Body of pancreas (tissue), 4 donors: ENCODE measurements around the gene CADM1. TPM values are rescaled to one million over a fixed set of nuclear protein-coding genes. Genes with fewer than 3 reads are reported as not detected.

ENCODE experiments used
- ATAC-seq: fragments of 150-250 bp; one replicate; pipeline ENCODE4 v1.9.1; 2016
- DNase-seq, 4 donors: peaks; one replicate each; pipeline ENCODE4 v3.0.0-alpha.2; 2019
- H3K27ac ChIP-seq, 4 donors: fragments of 200-600 bp; sonication (generic); 1 replicate in 3 of 4; 2 replicates in 1 of 4; pipeline versions ENCODE4 v1.5.1 to v1.6.1; 2016 to 2019; ENCODE audit warnings: mild to moderate bottlenecking in 1 of 4, mixed read lengths in 1 of 4, moderate library complexity in 1 of 4
- H3K27me3 ChIP-seq, 2 donors: fragments of 200-600 bp; sonication (generic); one replicate each; pipeline ENCODE4 v1.6.0; 2016; ENCODE audit warnings: mild to moderate bottlenecking in 1 of 2
- H3K36me3 ChIP-seq, 2 donors: fragments of 200-600 bp; sonication (generic); replicated peaks in 1 of 2; 2 replicates each; pipeline ENCODE4 v1.5.1; 2016; ENCODE audit warnings: low read depth in 2 of 2; ENCODE audit not compliant: insufficient read depth in 1 of 2
- H3K4me1 ChIP-seq: fragments of 200-600 bp; sonication (generic); one replicate; pipeline ENCODE4 v1.6.0; 2016
- H3K4me3 ChIP-seq, 2 donors: fragments of 200-600 bp; sonication (generic); 1 replicate in 1 of 2; 2 replicates in 1 of 2; pipeline ENCODE4 v1.5.1; 2016 to 2019
- H3K9me3 ChIP-seq, 3 donors: fragments of 200-600 bp; sonication (generic); 1 replicate in 2 of 3; 2 replicates in 1 of 3; pipeline ENCODE4 v1.5.1; 2016
- POLR2A ChIP-seq, 3 donors: fragments of 450-650 bp; IDR thresholded peaks; one replicate each; pipeline ENCODE4 v1.6.1; 2016; ENCODE audit warnings: antibody characterized with exemption in 3 of 3, mild to moderate bottlenecking in 2 of 3
- WGBS, 2 donors: methylation state at CpG; one replicate each; pipeline ENCODE4 v1.1.5; 2017; 5-methylcytosine and 5-hydroxymethylcytosine counted together
- intact Hi-C: fragments of 100-400 bp; cut with DNase I; formaldehyde crosslinking; loops from one replicate; pipeline ENCODE4 v1.15.1; 2023
- small RNA-seq: library from RNA; depleted of rRNA; stranded (forward); fragments of <200 nt; gene quantifications from one replicate; pipeline ENCODE3, GENCODE V24; 2016
- total RNA-seq, 2 donors: library from RNA; depleted of rRNA; stranded (reverse); fragments of >200 nt; gene quantifications; one replicate each; pipeline ENCODE4 v1.1.0, GENCODE V29; 2016
- TF ChIP-seq, protein P1 (sequence below), 7 experiments: fragments of 450-650 bp in 4 of 7; fragments of 200-600 bp in 3 of 7; sonication (generic) in 3 of 7; IDR thresholded peaks; one replicate each; pipeline ENCODE4 v1.5.1; 2016 to 2019; ENCODE audit warnings: antibody characterized with exemption in 7 of 7

The CADM1 gene
- total RNA-seq, 2 donors from 2014 or later: 12.5 to 13.7 TPM

DNA sequence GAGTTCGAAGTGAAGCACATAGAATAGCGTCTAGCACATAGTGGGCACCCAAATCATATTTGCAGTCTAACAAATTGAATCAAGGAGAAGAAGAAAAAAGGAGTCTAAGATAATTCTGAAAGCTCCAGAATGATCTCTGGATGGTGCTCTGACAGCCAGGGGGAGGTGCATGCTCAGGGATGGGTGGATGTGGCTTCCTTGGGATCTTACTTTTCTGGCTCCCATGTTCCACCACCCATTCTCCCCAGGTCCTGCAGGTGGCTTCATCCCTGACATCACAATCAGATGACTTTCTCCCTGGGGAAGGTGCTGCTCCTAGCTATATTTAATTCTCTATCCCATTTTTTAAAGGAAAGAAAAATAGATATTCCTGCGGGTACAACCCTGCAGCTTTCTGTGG is 381.9 kb downstream of the CADM1 start:
- Histone ChIP-seq H3K4me1 (no peaks in the 10 kb centered on the region), H3K36me3 (no peaks in the 10 kb centered on the region), H3K27me3 (no peaks in the 10 kb centered on the region), H3K9me3 (no peaks in the 10 kb centered on the region), H3K4me3 (no peak overlapping the region), H3K27ac (no peak overlapping the region)
- no peak for DNase-seq
- ATAC-seq: no peak
- 47 to 63% methylated on average over 3 of the region's 3 CpGs for WGBS, 2 donors
- no peak for TF ChIP-seq POLR2A (IDR thresholded peaks at IDR 0.05)
- TF ChIP-seq, protein P1, sequence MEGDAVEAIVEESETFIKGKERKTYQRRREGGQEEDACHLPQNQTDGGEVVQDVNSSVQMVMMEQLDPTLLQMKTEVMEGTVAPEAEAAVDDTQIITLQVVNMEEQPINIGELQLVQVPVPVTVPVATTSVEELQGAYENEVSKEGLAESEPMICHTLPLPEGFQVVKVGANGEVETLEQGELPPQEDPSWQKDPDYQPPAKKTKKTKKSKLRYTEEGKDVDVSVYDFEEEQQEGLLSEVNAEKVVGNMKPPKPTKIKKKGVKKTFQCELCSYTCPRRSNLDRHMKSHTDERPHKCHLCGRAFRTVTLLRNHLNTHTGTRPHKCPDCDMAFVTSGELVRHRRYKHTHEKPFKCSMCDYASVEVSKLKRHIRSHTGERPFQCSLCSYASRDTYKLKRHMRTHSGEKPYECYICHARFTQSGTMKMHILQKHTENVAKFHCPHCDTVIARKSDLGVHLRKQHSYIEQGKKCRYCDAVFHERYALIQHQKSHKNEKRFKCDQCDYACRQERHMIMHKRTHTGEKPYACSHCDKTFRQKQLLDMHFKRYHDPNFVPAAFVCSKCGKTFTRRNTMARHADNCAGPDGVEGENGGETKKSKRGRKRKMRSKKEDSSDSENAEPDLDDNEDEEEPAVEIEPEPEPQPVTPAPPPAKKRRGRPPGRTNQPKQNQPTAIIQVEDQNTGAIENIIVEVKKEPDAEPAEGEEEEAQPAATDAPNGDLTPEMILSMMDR (IDR thresholded peaks at IDR 0.05): no peak
- intact Hi-C loops: no loop called here

Small RNA genes lying within 50 kb of the gene (small RNA-seq; reads per million reads assigned to genes)
- not detected for gene RF01293
